GM23338 (cell line): ENCODE results near the gene EMX1. TPM values are rescaled to one million over a fixed set of nuclear protein-coding genes. Genes with fewer than 3 reads are reported as not detected.

Experiments used
- ATAC-seq: fragments of 200-7000 bp; cut with Tn5 transposase; 3 replicates; pipeline ENCODE4 v1.9.1; 2020
- DNase-seq: peaks from one replicate; pipeline ENCODE4 v3.0.0-alpha.2; 2015; ENCODE audit warnings: low spot score
- H2AFZ ChIP-seq: fragments of 200-600 bp; sonication (generic); 2 replicates; pipeline ENCODE4 v1.8.0; 2016; ENCODE audit warnings: antibody characterized with exemption, mild to moderate bottlenecking, moderate library complexity
- H3F3A ChIP-seq: fragments of 200-600 bp; sonication (generic); replicated peaks from 2 replicates; pipeline ENCODE4 v1.8.0; 2017; ENCODE audit warnings: antibody characterized with exemption, mixed run types, low read depth
- H3K27ac ChIP-seq: fragments of 200-600 bp; sonication (generic); 2 replicates; pipeline ENCODE4 v1.6.1; 2016; ENCODE audit warnings: low read depth
- H3K27me3 ChIP-seq: fragments of 200-600 bp; sonication (generic); 2 replicates; pipeline ENCODE4 v1.8.0; 2016; ENCODE audit warnings: mild to moderate bottlenecking, mixed run types, moderate library complexity; ENCODE audit not compliant: insufficient read depth
- H3K36me3 ChIP-seq: fragments of 200-600 bp; sonication (generic); 2 replicates; pipeline ENCODE4 v1.8.0; 2016; ENCODE audit warnings: mild to moderate bottlenecking; ENCODE audit not compliant: insufficient read depth
- H3K4me1 ChIP-seq: fragments of 200-600 bp; sonication (generic); 2 replicates; pipeline ENCODE4 v1.8.0; 2016; ENCODE audit warnings: mild to moderate bottlenecking, moderate library complexity; ENCODE audit not compliant: insufficient read depth
- H3K4me2 ChIP-seq: fragments of 200-600 bp; sonication (generic); 2 replicates; pipeline ENCODE4 v1.7.1; 2017; ENCODE audit warnings: mixed run types
- H3K4me3 ChIP-seq: fragments of 200-600 bp; sonication (generic); 2 replicates; pipeline ENCODE4 v1.6.1; 2016; ENCODE audit warnings: mixed run types
- H3K79me2 ChIP-seq: fragments of 200-600 bp; sonication (generic); replicated peaks from 2 replicates; pipeline ENCODE4 v1.8.0; 2017; ENCODE audit warnings: mild to moderate bottlenecking; ENCODE audit not compliant: insufficient read depth
- H3K9me2 ChIP-seq: fragments of 200-600 bp; sonication (generic); 2 replicates; pipeline ENCODE4 v1.8.0; 2017; ENCODE audit not compliant: insufficient read depth
- H4K20me1 ChIP-seq: fragments of 200-600 bp; sonication (generic); replicated peaks from 2 replicates; pipeline ENCODE4 v1.8.0; 2017; ENCODE audit warnings: mild to moderate bottlenecking; ENCODE audit not compliant: insufficient read depth
- H3K27ac Mint-ChIP-seq: 2 replicates; pipeline ENCODE4 v1.8.0; 2020; ENCODE audit warnings: inconsistent platforms, mild to moderate bottlenecking, moderate library complexity, mixed read lengths
- H3K27me3 Mint-ChIP-seq: 3 replicates; pipeline ENCODE4 v1.8.0; 2022; ENCODE audit warnings: low read depth, mild to moderate bottlenecking, moderate library complexity, mixed read lengths, inconsistent platforms; ENCODE audit not compliant: insufficient read depth, poor library complexity
- H3K36me3 Mint-ChIP-seq: 3 replicates; pipeline ENCODE4 v1.8.0; 2021; ENCODE audit warnings: low read depth, mild to moderate bottlenecking, inconsistent platforms, moderate library complexity, mixed read lengths
- H3K4me1 Mint-ChIP-seq: 3 replicates; pipeline ENCODE4 v1.8.0; 2020; ENCODE audit warnings: mild to moderate bottlenecking, inconsistent platforms, mixed read lengths
- H3K4me3 Mint-ChIP-seq: 3 replicates; pipeline ENCODE4 v1.8.0; 2021; ENCODE audit warnings: moderate library complexity, mild to moderate bottlenecking, inconsistent platforms, mixed read lengths
- H3K9me3 Mint-ChIP-seq: 3 replicates; pipeline ENCODE4 v1.8.0; 2020; ENCODE audit warnings: moderate library complexity, mild to moderate bottlenecking, inconsistent platforms, mixed read lengths
- CREB1 ChIP-seq: fragments of 250-450 bp; sonication (Bioruptor Pico); IDR thresholded peaks from 2 replicates; pipeline ENCODE4 v1.5.0; 2020; ENCODE audit warnings: low read depth, mild to moderate bottlenecking, moderate library complexity
- CTCF ChIP-seq, 2 experiments: fragments of 200-600 bp in 1 of 2; sonication (generic) in 1 of 2; conservative IDR thresholded peaks; 2 replicates each; pipeline versions ENCODE4 v1.5.1 to v1.6.1; 2016 to 2017; ENCODE audit warnings: antibody characterized with exemption in 2 of 2, low read depth in 2 of 2, mild to moderate bottlenecking in 2 of 2, moderate library complexity in 1 of 2
- ETS1 ChIP-seq: IDR thresholded peaks from 2 replicates; pipeline ENCODE4 v1.6.1; 2016; ENCODE audit warnings: antibody characterized with exemption
- EZH2 ChIP-seq: fragments of 200-600 bp; sonication (generic); IDR thresholded peaks from one replicate; pipeline ENCODE4 v1.8.0; 2017; ENCODE audit warnings: antibody characterized with exemption, mild to moderate bottlenecking, low read depth; ENCODE audit not compliant: unreplicated experiment
- EZH2phosphoT487 ChIP-seq: fragments of 200-600 bp; sonication (generic); IDR thresholded peaks from one replicate; pipeline ENCODE4 v1.8.1; 2018; ENCODE audit warnings: antibody characterized with exemption; ENCODE audit not compliant: unreplicated experiment
- JUNB ChIP-seq: IDR thresholded peaks from one replicate; pipeline ENCODE4 v1.6.1; 2016; ENCODE audit warnings: antibody characterized with exemption; ENCODE audit not compliant: unreplicated experiment
- NANOG ChIP-seq: IDR thresholded peaks from 2 replicates; pipeline ENCODE4 v1.6.1; 2016; ENCODE audit warnings: antibody characterized with exemption, borderline replicate concordance
- POLR2AphosphoS5 ChIP-seq: IDR thresholded peaks from 2 replicates; pipeline ENCODE4 v1.6.1; 2016; ENCODE audit warnings: antibody characterized with exemption, low read depth
- REST ChIP-seq: IDR thresholded peaks from one replicate; pipeline ENCODE4 v1.6.1; 2018; ENCODE audit warnings: antibody characterized with exemption; ENCODE audit not compliant: unreplicated experiment
- STAT1 ChIP-seq: IDR thresholded peaks from one replicate; pipeline ENCODE4 v1.6.1; 2016; ENCODE audit warnings: antibody characterized with exemption; ENCODE audit not compliant: unreplicated experiment
- ZNF114 ChIP-seq: fragments of 250-450 bp; sonication (Bioruptor Pico); IDR thresholded peaks from 2 replicates; pipeline ENCODE4 v1.5.0; 2020; ENCODE audit warnings: mild to moderate bottlenecking, moderate library complexity
- ZNF331 ChIP-seq: fragments of 250-450 bp; sonication (Bioruptor Pico); IDR thresholded peaks from 2 replicates; pipeline ENCODE4 v1.5.0; 2020; ENCODE audit warnings: low read depth, mild to moderate bottlenecking, moderate library complexity
- polyA plus RNA-seq: library from polyadenylated mRNA; unstranded; fragments of >200 nt; fragmentation: Nextera tagmentation; extraction: Ambion mirVana; gene quantifications from 2 replicates; pipeline ENCODE4 v1.2.1, GENCODE V29; 2016
- total RNA-seq: library from RNA; depleted of rRNA; stranded (reverse); fragments of >200 nt; shearing (Covaris generic); gene quantifications from 2 replicates; pipeline ENCODE4 v1.2.3, GENCODE V29; 2014

The EMX1 gene
- total and polyA plus RNA-seq, 2 experiments from 2014 or later, result 3.9 to 7.9 TPM

GRCh38 chr2:72952110-72952823, 34.9 kb downstream of the EMX1 start:
- Histone ChIP-seq H3K79me2 (no peaks in the 10 kb centered on the region), H3F3A (peaks cover 13% of the 10 kb centered on the region), H3K4me2 (peak overlapping the region; percentile 59; the same call in 1 of the 2 replicates), H3K9me2 (0 out of 2 replicates have a peak, but pooled peaks cover 3% of the 10 kb centered on the region), H3K4me3 (no peak overlapping the region), H3K27ac (peak overlapping the region; percentile 100), H3K4me1 (peaks cover 24% of the 10 kb centered on the region), H2AFZ (no peak overlapping the region), H3K27me3 (no peaks in the 10 kb centered on the region), H4K20me1 (no peaks in the 10 kb centered on the region), H3K36me3 (no peaks in the 10 kb centered on the region; the same call in 1 of the 2 replicates)
- Mint-ChIP-seq H3K27ac (peak overlapping the region; percentile 83), H3K4me1 (peaks cover 46% of the 10 kb centered on the region), H3K4me3 (no peak overlapping the region; the same call in 2 of the 3 replicates), H3K9me3 (no peaks in the 10 kb centered on the region), H3K36me3 (peaks cover 15% of the 10 kb centered on the region), H3K27me3 (peaks cover 29% of the 10 kb centered on the region)
- ATAC-seq (peak; percentile 9), DNase-seq (peak; percentile 34)
- no peak for TF ChIP-seq NANOG
- peak; percentile 42 to 65 for TF ChIP-seq CTCF (conservative IDR thresholded peaks at IDR 0.05; ENCODE audit: low read depth in 2 of 2)

GRCh38 chr2:72952961-72953360, 35.6 kb downstream of the EMX1 start:
- Histone ChIP-seq H3K9me2 (0 out of 2 replicates have a peak, but pooled peaks cover 3% of the 10 kb centered on the region), H3K4me1 (peaks cover 24% of the 10 kb centered on the region), H4K20me1 (no peaks in the 10 kb centered on the region), H3K4me2 (0 out of 2 replicates have a peak overlapping the region, but pooled peaks have one; percentile 59), H3K27me3 (no peaks in the 10 kb centered on the region), H3K27ac (no peak overlapping the region), H3F3A (peaks cover 13% of the 10 kb centered on the region), H2AFZ (no peak overlapping the region), H3K36me3 (no peaks in the 10 kb centered on the region; the same call in 1 of the 2 replicates), H3K79me2 (no peaks in the 10 kb centered on the region), H3K4me3 (no peak overlapping the region)
- Mint-ChIP-seq H3K36me3 (peaks cover 15% of the 10 kb centered on the region), H3K27me3 (peaks cover 29% of the 10 kb centered on the region), H3K4me1 (peaks cover 46% of the 10 kb centered on the region), H3K4me3 (no peak overlapping the region), H3K9me3 (no peaks in the 10 kb centered on the region), H3K27ac (no peak overlapping the region)
- ATAC-seq, result no peak
- DNase-seq, result no peak
- TF ChIP-seq STAT1 (no peak), NANOG (no peak), CREB1 (CRISPR knock-in tag) (no peak), REST (no peak), POLR2AphosphoS5 (no peak), ETS1 (no peak), EZH2phosphoT487 (no peak), JUNB (no peak), EZH2 (no peak), ZNF331 (CRISPR knock-in tag) (no peak), CTCF (conservative IDR thresholded peaks at IDR 0.05; ENCODE audit: low read depth in 2 of 2) (no peak), ZNF114 (CRISPR knock-in tag) (no peak)
